Measurements from ENCODE around the gene POU2F1. TPM values are rescaled to one million over a fixed set of nuclear protein-coding genes. Genes with fewer than 3 reads are reported as not detected.

Gene POU2F1
- polyA plus RNA-seq, 2 of the 4 experiments (the other 2 are of a cell fraction) = 2.9 to 9.4 TPM

DNA sequence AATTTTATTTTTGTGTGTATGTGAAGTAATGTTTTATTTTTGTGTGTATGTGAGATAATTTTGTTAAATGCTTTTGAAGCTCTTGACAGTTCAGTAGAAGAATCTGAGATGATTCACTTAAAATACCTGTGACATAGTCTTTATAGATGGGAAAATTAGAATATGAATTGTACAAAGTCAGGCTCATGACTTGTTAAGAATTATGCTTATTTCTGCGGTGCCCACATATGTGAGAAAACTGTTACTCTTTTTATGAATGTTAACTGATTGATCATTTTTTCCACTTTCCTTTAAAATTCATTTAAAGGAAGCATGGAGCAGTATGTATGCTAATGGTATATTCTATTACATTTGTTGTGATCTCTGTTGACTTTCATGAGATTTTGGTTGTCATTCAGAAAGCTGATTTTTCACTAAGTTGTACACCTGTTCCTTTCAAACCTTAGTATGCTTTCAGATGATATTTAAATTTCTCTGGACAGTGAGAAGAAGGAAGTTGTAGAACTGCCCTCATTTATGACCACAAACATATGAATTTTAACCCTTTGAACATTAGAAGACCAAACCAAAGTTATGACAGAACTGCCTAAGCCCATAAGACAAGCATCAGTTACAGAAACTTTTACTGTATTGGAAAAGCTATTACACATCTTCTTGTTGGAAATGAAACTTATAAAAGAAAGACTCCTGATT lies 110.1 kb downstream of the POU2F1 start:
- ATAC-seq = no peak
- no peak for DNase-seq (ENCODE audit: low read depth in 1 of 2, low spot score in 1 of 2)
- Histone ChIP-seq H3K4me2 (peak overlapping the region; percentile 63; the same call in 2 of the 3 replicates), H3K9me3 (no peaks in the 10 kb centered on the region), H3K4me1 (peaks cover 35% of the 10 kb centered on the region), H3K4me3 (no peak overlapping the region), H3K27ac (no peak overlapping the region)
- FAIRE-seq = no peak
- CTCF ChIA-PET = interaction anchor here (1.0 kb wide), 1 partner anchor 13 kb away, joined by 4 read pairs; no protein-coding TSS in a partner anchor
- 91% methylated on average over 1 of the region's 1 CpG for WGBS (ENCODE audit: missing lambda C conversion rate)
- TF ChIP-seq HOXA7 (CRISPR knock-in tag; IDR thresholded peaks at IDR 0.05) (no peak), EHMT2 (IDR thresholded peaks at IDR 0.05; ENCODE audit: low read depth) (no peak), HOXB5 (CRISPR knock-in tag; IDR thresholded peaks at IDR 0.05) (no peak), MAZ (IDR thresholded peaks at IDR 0.05; ENCODE audit: borderline replicate concordance, low read depth, low read length) (no peak), MAFK (IDR thresholded peaks at IDR 0.05; ENCODE audit: partially characterized antibody) (no peak), KDM5A (IDR thresholded peaks at IDR 0.05) (no peak), RNF2 (IDR thresholded peaks at IDR 0.05; ENCODE audit: borderline replicate concordance, low read depth) (no peak), SREBF2 (IDR thresholded peaks at IDR 0.05) (no peak), MYC (IDR thresholded peaks at IDR 0.05; ENCODE audit: borderline replicate concordance, low read length) (no peak), EP300 (IDR thresholded peaks at IDR 0.05) (no peak), FOSL2 (IDR thresholded peaks at IDR 0.05) (no peak), FOSL2 (CRISPR knock-in tag; IDR thresholded peaks at IDR 0.05) (no peak)
- TF ChIP-seq, protein P1, sequence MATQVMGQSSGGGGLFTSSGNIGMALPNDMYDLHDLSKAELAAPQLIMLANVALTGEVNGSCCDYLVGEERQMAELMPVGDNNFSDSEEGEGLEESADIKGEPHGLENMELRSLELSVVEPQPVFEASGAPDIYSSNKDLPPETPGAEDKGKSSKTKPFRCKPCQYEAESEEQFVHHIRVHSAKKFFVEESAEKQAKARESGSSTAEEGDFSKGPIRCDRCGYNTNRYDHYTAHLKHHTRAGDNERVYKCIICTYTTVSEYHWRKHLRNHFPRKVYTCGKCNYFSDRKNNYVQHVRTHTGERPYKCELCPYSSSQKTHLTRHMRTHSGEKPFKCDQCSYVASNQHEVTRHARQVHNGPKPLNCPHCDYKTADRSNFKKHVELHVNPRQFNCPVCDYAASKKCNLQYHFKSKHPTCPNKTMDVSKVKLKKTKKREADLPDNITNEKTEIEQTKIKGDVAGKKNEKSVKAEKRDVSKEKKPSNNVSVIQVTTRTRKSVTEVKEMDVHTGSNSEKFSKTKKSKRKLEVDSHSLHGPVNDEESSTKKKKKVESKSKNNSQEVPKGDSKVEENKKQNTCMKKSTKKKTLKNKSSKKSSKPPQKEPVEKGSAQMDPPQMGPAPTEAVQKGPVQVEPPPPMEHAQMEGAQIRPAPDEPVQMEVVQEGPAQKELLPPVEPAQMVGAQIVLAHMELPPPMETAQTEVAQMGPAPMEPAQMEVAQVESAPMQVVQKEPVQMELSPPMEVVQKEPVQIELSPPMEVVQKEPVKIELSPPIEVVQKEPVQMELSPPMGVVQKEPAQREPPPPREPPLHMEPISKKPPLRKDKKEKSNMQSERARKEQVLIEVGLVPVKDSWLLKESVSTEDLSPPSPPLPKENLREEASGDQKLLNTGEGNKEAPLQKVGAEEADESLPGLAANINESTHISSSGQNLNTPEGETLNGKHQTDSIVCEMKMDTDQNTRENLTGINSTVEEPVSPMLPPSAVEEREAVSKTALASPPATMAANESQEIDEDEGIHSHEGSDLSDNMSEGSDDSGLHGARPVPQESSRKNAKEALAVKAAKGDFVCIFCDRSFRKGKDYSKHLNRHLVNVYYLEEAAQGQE (IDR thresholded peaks at IDR 0.05) = no peak
- TF ChIP-seq, protein P2, sequence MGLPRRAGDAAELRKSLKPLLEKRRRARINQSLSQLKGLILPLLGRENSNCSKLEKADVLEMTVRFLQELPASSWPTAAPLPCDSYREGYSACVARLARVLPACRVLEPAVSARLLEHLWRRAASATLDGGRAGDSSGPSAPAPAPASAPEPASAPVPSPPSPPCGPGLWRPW (IDR thresholded peaks at IDR 0.05) = no peak
- TF ChIP-seq, protein P3, sequence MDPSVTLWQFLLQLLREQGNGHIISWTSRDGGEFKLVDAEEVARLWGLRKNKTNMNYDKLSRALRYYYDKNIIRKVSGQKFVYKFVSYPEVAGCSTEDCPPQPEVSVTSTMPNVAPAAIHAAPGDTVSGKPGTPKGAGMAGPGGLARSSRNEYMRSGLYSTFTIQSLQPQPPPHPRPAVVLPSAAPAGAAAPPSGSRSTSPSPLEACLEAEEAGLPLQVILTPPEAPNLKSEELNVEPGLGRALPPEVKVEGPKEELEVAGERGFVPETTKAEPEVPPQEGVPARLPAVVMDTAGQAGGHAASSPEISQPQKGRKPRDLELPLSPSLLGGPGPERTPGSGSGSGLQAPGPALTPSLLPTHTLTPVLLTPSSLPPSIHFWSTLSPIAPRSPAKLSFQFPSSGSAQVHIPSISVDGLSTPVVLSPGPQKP (IDR thresholded peaks at IDR 0.05; ENCODE audit: low read depth, low read length) = no peak
- TF ChIP-seq, protein P4, sequence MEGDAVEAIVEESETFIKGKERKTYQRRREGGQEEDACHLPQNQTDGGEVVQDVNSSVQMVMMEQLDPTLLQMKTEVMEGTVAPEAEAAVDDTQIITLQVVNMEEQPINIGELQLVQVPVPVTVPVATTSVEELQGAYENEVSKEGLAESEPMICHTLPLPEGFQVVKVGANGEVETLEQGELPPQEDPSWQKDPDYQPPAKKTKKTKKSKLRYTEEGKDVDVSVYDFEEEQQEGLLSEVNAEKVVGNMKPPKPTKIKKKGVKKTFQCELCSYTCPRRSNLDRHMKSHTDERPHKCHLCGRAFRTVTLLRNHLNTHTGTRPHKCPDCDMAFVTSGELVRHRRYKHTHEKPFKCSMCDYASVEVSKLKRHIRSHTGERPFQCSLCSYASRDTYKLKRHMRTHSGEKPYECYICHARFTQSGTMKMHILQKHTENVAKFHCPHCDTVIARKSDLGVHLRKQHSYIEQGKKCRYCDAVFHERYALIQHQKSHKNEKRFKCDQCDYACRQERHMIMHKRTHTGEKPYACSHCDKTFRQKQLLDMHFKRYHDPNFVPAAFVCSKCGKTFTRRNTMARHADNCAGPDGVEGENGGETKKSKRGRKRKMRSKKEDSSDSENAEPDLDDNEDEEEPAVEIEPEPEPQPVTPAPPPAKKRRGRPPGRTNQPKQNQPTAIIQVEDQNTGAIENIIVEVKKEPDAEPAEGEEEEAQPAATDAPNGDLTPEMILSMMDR (IDR thresholded peaks at IDR 0.05) = no peak
- TF ChIP-seq, protein P5, sequence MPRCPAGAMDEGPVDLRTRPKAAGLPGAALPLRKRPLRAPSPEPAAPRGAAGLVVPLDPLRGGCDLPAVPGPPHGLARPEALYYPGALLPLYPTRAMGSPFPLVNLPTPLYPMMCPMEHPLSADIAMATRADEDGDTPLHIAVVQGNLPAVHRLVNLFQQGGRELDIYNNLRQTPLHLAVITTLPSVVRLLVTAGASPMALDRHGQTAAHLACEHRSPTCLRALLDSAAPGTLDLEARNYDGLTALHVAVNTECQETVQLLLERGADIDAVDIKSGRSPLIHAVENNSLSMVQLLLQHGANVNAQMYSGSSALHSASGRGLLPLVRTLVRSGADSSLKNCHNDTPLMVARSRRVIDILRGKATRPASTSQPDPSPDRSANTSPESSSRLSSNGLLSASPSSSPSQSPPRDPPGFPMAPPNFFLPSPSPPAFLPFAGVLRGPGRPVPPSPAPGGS (IDR thresholded peaks at IDR 0.05) = no peak
- POLR2A ChIA-PET = no interaction called here

DNA sequence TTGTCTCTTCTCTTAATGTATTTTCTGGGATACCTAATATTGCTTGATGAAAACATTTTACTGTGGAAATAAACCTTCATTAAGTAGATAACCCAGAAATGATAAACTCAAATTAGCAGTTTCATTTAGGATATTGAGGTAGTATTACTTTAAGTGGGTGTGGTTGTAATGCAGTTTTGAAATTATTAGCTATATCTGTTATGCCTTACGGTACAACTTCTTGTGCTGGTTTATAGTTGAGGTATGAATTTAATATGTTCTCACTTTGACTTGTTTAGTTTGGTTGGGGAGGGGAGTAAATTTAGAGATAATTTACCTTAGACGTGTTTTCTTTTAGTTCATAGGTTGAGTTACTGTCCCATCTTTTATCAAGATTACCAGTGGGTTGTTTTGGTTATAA lies 111.0 kb downstream of the POU2F1 start:
- ChIA-PET CTCF (interaction anchor here (1.0 kb wide), 1 partner anchor 13 kb away, joined by 4 read pairs; no protein-coding TSS in a partner anchor), POLR2A (no interaction called here)
- ATAC-seq (no peak), DNase-seq (ENCODE audit: low read depth in 1 of 2, low spot score in 1 of 2) (no peak), FAIRE-seq (peak; percentile 76)
- Histone ChIP-seq H3K4me1 (peaks cover 35% of the 10 kb centered on the region), H3K4me2 (peak overlapping the region; percentile 63; the same call in 2 of the 3 replicates), H3K27ac (no peak overlapping the region), H3K4me3 (no peak overlapping the region), H3K9me3 (no peaks in the 10 kb centered on the region)
- 56% methylated on average over 2 of the region's 2 CpGs for WGBS (ENCODE audit: missing lambda C conversion rate)
- TF ChIP-seq, protein P2 (IDR thresholded peaks at IDR 0.05) = no peak
- TF ChIP-seq, protein P3 (IDR thresholded peaks at IDR 0.05; ENCODE audit: low read depth, low read length) = no peak
- no peak for TF ChIP-seq ZFP36 (IDR thresholded peaks at IDR 0.05; ENCODE audit: borderline replicate concordance, partially characterized antibody)

Measured in A549 (cell line).